SK-N-SH treated with all-trans-retinoic acid at 6 μM for 48 hours (cell line): ENCODE data around the gene SMYD2.

Experiments used
- BACH2 ChIP-seq: fragments of 250-450 bp; sonication (Bioruptor Pico); IDR thresholded peaks from 2 replicates; pipeline ENCODE4 v1.9.0; 2021; ENCODE audit warnings: mild to moderate bottlenecking, borderline replicate concordance
- GLIS3 ChIP-seq: fragments of 250-450 bp; sonication (Bioruptor Pico); IDR thresholded peaks from 2 replicates; pipeline ENCODE4 v1.5.0; 2020; ENCODE audit warnings: mild to moderate bottlenecking, moderate library complexity
- PATZ1 ChIP-seq: fragments of 250-450 bp; sonication (Bioruptor Pico); IDR thresholded peaks from 2 replicates; pipeline ENCODE4 v1.8.0; 2020; ENCODE audit warnings: mild to moderate bottlenecking, moderate library complexity, borderline replicate concordance
- PPARA ChIP-seq: fragments of 250-450 bp; sonication (Bioruptor Pico); IDR thresholded peaks from 2 replicates; pipeline ENCODE4 v1.5.0; 2020; ENCODE audit warnings: mild to moderate bottlenecking, borderline replicate concordance
- RARB ChIP-seq: fragments of 250-450 bp; sonication (Bioruptor Pico); IDR thresholded peaks from 2 replicates; pipeline ENCODE4 v1.8.0; 2021; ENCODE audit warnings: mild to moderate bottlenecking, moderate library complexity
- TOX ChIP-seq: fragments of 250-450 bp; sonication (Bioruptor Pico); IDR thresholded peaks from 2 replicates; pipeline ENCODE4 v1.8.0; 2021; ENCODE audit warnings: mild to moderate bottlenecking, moderate library complexity, borderline replicate concordance
- ZC3H10 ChIP-seq: fragments of 250-450 bp; sonication (Bioruptor Pico); IDR thresholded peaks from 2 replicates; pipeline ENCODE4 v1.5.1; 2021; ENCODE audit warnings: mild to moderate bottlenecking, moderate library complexity
- ZFP30 ChIP-seq: fragments of 450-650 bp; formaldehyde crosslinking; IDR thresholded peaks from 2 replicates; pipeline ENCODE4 v1.5.0; 2022; ENCODE audit warnings: mild to moderate bottlenecking, moderate library complexity
- ZNF565 ChIP-seq: fragments of 450-650 bp; formaldehyde crosslinking; conservative IDR thresholded peaks from 2 replicates; pipeline ENCODE4 v1.5.0; 2020; ENCODE audit warnings: low read depth, mild to moderate bottlenecking, moderate library complexity
- ZNF8 ChIP-seq: fragments of 450-650 bp; formaldehyde crosslinking; IDR thresholded peaks from 2 replicates; pipeline ENCODE4 v1.5.0; 2020; ENCODE audit warnings: mild to moderate bottlenecking, moderate library complexity
- TF ChIP-seq, protein P1 (sequence below): fragments of 250-450 bp; sonication (Bioruptor Pico); IDR thresholded peaks from 2 replicates; pipeline ENCODE4 v1.5.1; 2020; ENCODE audit warnings: low read depth, mild to moderate bottlenecking, moderate library complexity
- TF ChIP-seq, protein P2 (sequence below): fragments of 250-450 bp; sonication (Bioruptor Pico); IDR thresholded peaks from 2 replicates; pipeline ENCODE4 v1.5.0; 2020; ENCODE audit warnings: mild to moderate bottlenecking, moderate library complexity

DNA sequence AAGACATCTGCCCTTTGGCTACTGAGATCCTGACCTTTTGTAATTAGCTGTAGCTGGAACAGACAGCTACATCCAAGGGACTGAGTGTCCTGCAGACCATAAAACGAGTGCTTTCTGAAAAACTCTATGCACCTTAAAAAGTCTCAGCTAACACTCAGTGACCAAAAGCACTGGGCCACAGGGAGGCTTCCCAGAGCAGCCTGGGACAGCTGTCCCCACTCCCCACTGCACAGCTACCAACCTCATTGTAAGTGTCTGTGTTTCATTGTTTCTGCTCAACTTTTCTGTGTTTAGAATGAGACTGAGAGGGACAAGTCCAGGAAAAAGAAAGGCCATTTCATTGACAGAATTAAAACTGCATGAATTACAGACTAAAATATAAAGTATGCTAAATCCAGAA is 80.7 kb downstream of the SMYD2 start:
- no peak for TF ChIP-seq TOX (CRISPR knock-in tag)
- no peak for TF ChIP-seq GLIS3 (CRISPR knock-in tag)
- TF ChIP-seq PATZ1 (CRISPR knock-in tag), result no peak
- no peak for TF ChIP-seq ZNF8
- TF ChIP-seq, protein P1, sequence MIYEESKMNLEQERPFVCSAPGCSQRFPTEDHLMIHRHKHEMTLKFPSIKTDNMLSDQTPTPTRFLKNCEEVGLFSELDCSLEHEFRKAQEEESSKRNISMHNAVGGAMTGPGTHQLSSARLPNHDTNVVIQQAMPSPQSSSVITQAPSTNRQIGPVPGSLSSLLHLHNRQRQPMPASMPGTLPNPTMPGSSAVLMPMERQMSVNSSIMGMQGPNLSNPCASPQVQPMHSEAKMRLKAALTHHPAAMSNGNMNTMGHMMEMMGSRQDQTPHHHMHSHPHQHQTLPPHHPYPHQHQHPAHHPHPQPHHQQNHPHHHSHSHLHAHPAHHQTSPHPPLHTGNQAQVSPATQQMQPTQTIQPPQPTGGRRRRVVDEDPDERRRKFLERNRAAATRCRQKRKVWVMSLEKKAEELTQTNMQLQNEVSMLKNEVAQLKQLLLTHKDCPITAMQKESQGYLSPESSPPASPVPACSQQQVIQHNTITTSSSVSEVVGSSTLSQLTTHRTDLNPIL (CRISPR knock-in tag), result no peak
- no peak for TF ChIP-seq ZFP30 (CRISPR knock-in tag)
- no peak for TF ChIP-seq BACH2 (CRISPR knock-in tag)
- TF ChIP-seq, protein P2, sequence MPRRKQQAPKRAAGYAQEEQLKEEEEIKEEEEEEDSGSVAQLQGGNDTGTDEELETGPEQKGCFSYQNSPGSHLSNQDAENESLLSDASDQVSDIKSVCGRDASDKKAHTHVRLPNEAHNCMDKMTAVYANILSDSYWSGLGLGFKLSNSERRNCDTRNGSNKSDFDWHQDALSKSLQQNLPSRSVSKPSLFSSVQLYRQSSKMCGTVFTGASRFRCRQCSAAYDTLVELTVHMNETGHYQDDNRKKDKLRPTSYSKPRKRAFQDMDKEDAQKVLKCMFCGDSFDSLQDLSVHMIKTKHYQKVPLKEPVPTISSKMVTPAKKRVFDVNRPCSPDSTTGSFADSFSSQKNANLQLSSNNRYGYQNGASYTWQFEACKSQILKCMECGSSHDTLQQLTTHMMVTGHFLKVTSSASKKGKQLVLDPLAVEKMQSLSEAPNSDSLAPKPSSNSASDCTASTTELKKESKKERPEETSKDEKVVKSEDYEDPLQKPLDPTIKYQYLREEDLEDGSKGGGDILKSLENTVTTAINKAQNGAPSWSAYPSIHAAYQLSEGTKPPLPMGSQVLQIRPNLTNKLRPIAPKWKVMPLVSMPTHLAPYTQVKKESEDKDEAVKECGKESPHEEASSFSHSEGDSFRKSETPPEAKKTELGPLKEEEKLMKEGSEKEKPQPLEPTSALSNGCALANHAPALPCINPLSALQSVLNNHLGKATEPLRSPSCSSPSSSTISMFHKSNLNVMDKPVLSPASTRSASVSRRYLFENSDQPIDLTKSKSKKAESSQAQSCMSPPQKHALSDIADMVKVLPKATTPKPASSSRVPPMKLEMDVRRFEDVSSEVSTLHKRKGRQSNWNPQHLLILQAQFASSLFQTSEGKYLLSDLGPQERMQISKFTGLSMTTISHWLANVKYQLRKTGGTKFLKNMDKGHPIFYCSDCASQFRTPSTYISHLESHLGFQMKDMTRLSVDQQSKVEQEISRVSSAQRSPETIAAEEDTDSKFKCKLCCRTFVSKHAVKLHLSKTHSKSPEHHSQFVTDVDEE (CRISPR knock-in tag), result no peak
- no peak for TF ChIP-seq RARB (CRISPR knock-in tag)
- TF ChIP-seq ZC3H10, result no peak
- TF ChIP-seq PPARA (CRISPR knock-in tag), result no peak
- no peak for TF ChIP-seq ZNF565
